ENCODE data around the gene HECTD1. TPM values are rescaled to one million over a fixed set of nuclear protein-coding genes. Genes with fewer than 3 reads are reported as not detected.
A peak's percentile ranks its signal among the peaks of the same experiment; 100 is the strongest.
"Not testable (repeated sequence)": the region's sequence is repeated elsewhere in the genome, so short reads cannot be mapped to it uniquely, and the experiment has no call there.

HECTD1 gene
- 100 to 1,000 TPM; 183 to 293 (median 208) TPM for total RNA-seq

DNA sequence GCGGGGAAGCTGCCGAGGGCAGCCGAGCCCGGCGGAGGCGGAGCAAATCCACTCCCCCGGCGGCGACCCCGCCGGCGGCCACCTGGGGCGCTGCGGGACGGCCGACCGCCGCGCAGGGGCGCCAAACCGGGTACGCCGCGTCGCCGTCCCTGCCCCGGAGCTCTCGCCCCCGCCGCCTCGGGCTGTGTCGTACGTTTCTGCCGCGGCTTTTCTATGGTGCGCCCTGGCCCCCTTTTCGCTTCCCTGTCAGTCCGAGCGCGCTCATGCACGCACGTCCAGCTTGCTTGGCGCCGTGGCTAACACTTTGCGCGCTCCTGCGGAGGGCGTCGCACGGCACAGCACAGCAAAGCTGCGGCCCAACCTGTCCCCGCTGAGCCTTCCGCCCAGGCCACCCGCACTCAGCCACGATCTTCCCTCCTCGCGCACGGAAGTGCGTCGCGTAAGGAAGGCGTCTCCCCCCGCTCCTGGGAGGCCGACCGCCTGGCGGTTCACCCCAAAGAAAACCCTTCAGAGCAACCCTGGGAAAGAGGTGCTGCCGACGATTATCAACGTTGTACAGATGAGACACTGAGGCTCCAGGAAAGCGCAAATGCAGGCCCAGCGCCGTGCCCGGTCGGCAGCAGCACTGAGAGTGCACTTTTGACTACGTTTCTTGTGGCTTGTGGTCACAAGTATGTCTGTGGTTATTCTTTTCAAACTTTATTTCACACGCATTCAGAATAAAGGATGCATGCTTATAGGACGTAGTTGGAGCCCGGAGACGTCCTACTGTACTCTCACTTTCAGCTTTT lies at the start of gene HECTD1:
Gene HECTD1, minus strand, starts transcription at position 39 of the 791 bp plus-strand sequence. CDS start 1,857 bp downstream, outside the sequence.
- no peaks in the 10 kb centered on the region for H3K9me3 ChIP-seq
- peak; percentile 55 to 70 for TF ChIP-seq POLR2A (IDR thresholded peaks at IDR 0.05)
- TF ChIP-seq, protein P1, sequence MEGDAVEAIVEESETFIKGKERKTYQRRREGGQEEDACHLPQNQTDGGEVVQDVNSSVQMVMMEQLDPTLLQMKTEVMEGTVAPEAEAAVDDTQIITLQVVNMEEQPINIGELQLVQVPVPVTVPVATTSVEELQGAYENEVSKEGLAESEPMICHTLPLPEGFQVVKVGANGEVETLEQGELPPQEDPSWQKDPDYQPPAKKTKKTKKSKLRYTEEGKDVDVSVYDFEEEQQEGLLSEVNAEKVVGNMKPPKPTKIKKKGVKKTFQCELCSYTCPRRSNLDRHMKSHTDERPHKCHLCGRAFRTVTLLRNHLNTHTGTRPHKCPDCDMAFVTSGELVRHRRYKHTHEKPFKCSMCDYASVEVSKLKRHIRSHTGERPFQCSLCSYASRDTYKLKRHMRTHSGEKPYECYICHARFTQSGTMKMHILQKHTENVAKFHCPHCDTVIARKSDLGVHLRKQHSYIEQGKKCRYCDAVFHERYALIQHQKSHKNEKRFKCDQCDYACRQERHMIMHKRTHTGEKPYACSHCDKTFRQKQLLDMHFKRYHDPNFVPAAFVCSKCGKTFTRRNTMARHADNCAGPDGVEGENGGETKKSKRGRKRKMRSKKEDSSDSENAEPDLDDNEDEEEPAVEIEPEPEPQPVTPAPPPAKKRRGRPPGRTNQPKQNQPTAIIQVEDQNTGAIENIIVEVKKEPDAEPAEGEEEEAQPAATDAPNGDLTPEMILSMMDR (IDR thresholded peaks at IDR 0.05), result peak; percentile 65 to 96 (median 91)
- H3K27me3 ChIP-seq, result no peaks in the 10 kb centered on the region
- H3K4me1 ChIP-seq, result peaks cover 0 to 11% (median 2%) of the 10 kb centered on the region in 4 donors
- peak; percentile 76 to 95 (median 91) for DNase-seq
- peak within 1 kb of the TSS; percentile 96 to 99 (median 98) for H3K27ac ChIP-seq
- peaks cover 0 to 5% (median 0%) of the 10 kb centered on the region in 3 donors for H3K36me3 ChIP-seq
- peak within 1 kb of the TSS; percentile 73 to 90 (median 82) for H3K4me3 ChIP-seq

DNA sequence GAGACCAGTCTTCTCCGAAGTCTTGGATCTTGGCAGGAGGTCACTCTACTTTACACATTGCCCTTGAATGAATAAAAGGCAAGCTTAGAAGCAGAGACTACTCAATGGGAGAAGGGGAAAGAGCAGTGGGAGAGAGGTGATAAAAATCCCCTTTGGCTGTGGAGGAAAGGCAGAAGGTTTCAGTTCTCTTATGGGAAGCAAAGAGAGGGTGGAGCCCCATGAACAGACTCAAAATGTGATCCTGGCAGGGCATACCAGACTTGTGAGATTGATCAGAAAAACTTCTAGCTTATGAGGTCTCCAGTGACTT lies 49.6 kb upstream of the HECTD1 start:
- Histone ChIP-seq H3K27me3 (no peaks in the 10 kb centered on the region), H3K4me1 (peaks cover 0 to 11% (median 2%) of the 10 kb centered on the region in 4 donors), H3K4me3 (no peak overlapping the region), H3K9me3 (no peaks in the 10 kb centered on the region), H3K36me3 (no peaks in the 10 kb centered on the region), H3K27ac (no peak overlapping the region)
- TF ChIP-seq POLR2A (IDR thresholded peaks at IDR 0.05), result no peak
- TF ChIP-seq, protein P1 (IDR thresholded peaks at IDR 0.05), result no peak
- no peak for DNase-seq

DNA sequence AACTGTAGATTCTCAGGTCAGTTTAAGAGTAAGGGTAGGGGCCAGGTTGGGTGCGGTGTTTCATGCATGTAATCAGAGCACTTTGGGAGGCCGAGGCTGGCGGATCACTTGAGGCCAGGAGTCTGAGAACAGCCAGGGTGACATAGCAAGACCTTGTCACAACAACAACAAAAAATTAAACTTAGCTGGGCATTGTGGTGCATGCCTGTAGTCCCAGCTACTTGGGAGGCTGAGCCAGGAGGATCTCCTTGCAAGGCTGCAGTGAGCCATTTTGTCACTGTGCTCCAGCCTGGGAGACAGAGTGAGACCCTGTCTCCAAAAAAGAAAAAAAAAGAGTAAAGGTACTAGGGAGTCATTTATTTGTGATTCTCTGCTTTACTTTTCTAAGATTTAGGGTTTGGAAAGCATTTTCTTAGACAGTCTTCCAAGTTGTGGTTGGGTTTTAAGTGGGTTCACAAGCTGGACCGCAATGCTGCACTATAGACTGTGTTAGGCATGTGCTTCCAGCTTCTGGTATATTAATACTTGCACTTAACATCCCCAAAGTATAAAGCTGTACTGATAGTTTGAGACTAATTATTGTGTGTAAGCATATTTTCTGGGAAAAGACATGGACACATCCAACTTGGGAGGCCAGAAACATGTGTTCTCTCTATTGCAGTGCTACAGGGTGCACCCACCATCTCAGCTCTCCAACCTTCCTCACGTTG lies 49.1 kb upstream of the HECTD1 start:
- no peak for DNase-seq
- no peak overlapping the region for H3K4me3 ChIP-seq
- H3K27ac ChIP-seq, result no peak overlapping the region
- no peak for TF ChIP-seq POLR2A (IDR thresholded peaks at IDR 0.05)
- TF ChIP-seq, protein P1 (IDR thresholded peaks at IDR 0.05), result no peak
- no peaks in the 10 kb centered on the region for H3K36me3 ChIP-seq
- no peaks in the 10 kb centered on the region for H3K27me3 ChIP-seq
- H3K4me1 ChIP-seq, result peaks cover 0 to 5% (median 2%) of the 10 kb centered on the region in 4 donors
- no peaks in the 10 kb centered on the region for H3K9me3 ChIP-seq

DNA sequence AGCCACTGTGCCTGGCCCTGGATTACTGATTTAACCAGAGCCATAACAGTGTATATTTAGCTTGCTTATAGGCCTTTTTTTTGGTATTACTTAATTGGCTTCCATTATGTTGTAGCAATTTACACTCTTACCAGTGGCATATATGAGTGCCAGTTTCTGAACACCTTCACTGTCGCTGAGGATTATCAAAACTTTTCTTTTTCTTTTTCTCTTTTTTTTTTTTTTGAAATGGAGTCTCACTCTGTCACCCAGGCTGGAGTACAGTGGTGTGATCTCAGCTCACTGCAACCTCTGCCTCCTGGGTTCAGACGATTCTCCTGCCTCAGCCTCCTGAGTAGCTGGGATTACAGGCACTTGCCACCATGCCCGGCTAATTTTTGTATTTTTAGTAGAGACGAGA lies 48.3 kb upstream of the HECTD1 start:
- not testable (repeated sequence) for H3K27ac ChIP-seq, DNase-seq, H3K9me3 ChIP-seq, H3K4me1 ChIP-seq, H3K27me3 ChIP-seq, H3K4me3 ChIP-seq, H3K36me3 ChIP-seq

DNA sequence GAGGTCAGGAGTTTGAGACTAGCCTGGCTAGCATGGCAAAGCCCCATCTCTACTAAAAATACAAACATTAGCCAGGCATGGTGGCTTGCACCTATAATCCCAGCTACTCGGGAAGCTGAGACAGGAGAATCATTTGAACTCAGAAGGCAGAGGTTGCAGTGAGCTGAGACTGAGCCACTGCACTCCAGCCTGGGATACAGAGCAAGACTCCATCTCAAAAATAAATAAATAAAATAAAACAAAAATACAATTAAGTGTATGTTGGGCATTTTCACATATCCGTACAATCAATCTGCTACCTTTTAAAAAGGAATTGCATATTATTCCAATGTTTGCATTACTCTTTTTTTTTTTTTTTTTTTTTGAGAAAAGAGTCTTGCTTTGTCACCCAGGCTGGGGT lies 47.7 kb upstream of the HECTD1 start:
- TF ChIP-seq, protein P1 (IDR thresholded peaks at IDR 0.05), result no peak
- no peak for TF ChIP-seq POLR2A (IDR thresholded peaks at IDR 0.05)
- H3K27me3 ChIP-seq, result no peaks in the 10 kb centered on the region
- H3K4me3 ChIP-seq, result no peak overlapping the region
- H3K4me1 ChIP-seq, result peaks cover 0 to 4% (median 2%) of the 10 kb centered on the region in 4 donors
- H3K36me3 ChIP-seq, result no peaks in the 10 kb centered on the region
- H3K9me3 ChIP-seq, result no peaks in the 10 kb centered on the region
- no peak overlapping the region for H3K27ac ChIP-seq
- no peak for DNase-seq

Data from Peyer's patch (tissue), 4 donors.